COR-L47 (cell line): ENCODE results near the gene IAH1.

ENCODE experiments used
- DNase-seq: peaks from one replicate; lab custom pipeline; 2025; lab: John Stamatoyannopoulos, UW

The IAH1 gene, protein sequence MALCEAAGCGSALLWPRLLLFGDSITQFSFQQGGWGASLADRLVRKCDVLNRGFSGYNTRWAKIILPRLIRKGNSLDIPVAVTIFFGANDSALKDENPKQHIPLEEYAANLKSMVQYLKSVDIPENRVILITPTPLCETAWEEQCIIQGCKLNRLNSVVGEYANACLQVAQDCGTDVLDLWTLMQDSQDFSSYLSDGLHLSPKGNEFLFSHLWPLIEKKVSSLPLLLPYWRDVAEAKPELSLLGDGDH

DNA sequence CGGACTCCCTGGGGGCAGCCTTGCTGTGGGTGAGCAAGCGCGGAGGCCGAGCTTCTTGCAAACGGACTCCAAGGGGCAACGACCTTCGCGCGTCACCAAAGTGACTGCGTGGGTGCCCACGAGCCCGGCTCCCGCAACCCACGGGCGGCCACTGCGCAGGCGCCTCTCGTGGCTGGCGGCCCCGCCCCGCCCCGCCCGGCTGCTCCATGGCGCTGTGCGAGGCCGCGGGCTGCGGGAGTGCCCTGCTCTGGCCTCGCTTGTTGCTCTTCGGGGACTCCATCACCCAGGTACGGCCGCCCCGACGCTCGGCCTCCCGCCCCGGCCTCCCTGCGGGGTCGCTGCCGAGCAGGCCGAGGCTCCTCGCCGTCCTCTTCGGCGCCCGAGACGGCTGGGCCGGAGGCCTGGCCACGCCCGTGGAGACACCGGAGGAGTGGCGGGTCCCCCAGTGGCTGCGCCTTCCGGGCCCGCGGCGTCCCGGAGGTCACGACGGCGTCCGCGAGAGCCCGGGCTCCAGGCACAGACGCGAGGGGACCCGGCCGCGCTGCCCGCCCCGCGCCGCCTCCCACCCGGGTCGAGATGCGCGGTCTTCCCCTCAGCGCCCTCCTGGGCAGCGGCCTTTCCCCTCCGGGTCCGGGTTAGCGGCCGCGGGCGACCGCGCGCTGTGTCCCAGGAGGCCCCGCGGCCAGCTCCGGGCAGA, at the start of gene IAH1:
IAH1 (plus strand) TSS at position 191 of the 697 bp plus-strand sequence; CDS start at position 207, 16 bp downstream.
- DNase-seq, result no peak

DNA sequence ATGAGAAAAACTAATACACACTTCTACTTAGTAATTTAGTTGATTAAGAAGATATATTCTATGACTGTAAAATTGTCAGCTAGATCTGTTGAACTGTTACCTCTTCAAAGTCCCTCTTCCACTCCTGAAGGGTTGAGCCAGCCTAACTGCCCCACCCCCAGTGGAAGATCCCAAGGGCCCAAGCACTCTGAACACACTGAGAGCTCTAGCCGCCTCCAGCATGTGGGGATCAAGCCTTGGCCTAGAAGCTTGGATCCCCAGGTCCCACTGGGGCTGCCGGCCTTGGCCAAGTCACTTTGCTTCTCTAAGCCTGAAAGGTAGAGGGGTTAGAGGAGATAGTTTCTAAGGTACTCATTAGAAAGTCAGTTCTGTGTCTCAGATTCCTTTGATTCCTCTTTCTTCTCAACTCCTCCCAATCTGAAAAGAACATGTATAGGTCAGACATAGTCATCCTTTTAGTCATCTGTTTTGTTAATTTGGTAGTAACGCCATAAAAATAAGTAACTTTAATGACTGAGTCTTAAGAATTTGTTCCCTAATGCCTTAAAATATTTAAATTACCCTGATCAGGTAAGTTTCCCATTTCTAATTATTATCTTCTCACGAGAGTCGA, 45.3 kb upstream of the IAH1 start:
- DNase-seq, result no peak

DNA sequence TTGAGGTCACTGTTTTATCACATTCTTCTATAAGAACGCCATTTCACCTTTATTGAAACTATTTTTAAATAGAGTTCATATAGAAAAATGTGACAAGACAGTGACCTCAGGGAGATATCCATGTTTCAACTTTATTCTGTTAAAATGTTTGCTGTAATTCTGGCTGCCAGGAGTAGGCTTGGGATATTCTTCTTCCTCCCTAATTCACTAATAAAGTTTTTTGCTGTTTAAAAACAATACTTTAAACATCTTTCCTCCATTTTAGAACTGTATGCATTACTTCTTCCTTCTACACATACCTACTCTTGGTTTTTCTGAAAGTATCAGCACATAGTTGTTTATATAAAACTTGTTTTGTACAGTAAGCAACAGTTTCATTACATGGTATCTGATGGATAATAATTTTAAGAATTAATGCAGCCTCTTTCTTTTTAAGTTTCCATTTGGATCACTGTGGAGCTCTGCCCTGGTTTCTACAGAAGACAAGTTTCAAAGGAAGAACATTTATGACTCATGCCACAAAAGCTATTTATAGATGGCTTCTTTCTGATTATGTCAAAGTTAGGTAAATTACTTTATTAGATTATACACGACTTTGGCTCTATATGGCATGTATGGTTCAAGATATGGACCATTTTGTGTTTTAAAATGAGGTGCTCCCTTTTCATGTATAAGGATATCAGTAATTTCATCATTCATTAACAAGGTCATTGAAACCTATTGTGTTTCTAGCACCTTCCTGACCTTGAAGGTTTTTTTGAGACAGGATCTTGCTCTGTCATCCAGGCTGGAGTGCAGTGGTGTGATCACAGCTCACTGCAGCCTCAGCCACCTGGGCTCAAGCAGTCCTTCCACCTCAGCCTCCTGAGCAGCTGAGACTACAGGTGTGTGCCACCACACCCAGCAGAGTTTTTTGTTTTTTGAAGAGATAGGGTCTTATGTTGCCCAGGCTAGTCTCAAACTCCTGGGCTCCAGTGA, 43.7 kb upstream of the IAH1 start:
- no peak for DNase-seq

DNA sequence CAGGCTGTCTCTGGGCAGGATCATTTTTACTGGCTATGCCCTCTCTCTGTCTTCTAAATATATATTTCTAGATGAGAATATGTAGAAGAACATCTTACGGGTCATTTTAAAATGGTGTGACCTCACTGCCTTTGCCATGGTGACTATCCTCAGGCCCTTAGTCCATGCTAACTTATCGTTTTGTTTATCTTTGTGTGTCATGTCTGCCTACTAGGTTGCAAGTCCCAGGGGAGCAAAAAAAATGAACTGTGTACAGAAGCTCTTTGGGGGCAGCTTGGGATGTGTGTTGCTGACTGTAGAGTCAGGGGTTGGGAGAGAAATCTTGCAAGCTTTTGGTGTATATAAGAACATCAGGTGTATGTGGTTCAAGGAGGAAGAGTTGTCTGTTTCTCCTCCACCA, 39.9 kb upstream of the IAH1 start:
- DNase-seq, result no peak

DNA sequence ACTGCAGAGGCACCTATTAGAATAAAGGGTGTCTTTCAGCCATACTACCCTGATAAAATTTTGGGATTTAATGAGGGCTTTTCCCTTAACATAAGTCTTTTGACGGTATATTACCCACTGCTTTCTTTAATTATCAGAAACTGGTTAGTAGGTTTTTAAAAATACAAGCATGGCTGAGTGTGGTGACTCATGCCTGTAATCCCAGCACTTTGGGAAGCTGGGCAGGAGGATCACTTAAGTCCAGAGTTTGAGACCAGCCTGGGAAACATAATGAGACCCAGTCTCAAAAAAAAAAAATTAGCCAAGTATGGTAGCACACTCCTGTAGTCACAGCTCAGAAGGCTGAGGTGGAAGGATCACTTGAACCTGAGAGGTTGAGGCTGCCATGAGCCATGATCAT, 34.8 kb upstream of the IAH1 start:
- no peak for DNase-seq

DNA sequence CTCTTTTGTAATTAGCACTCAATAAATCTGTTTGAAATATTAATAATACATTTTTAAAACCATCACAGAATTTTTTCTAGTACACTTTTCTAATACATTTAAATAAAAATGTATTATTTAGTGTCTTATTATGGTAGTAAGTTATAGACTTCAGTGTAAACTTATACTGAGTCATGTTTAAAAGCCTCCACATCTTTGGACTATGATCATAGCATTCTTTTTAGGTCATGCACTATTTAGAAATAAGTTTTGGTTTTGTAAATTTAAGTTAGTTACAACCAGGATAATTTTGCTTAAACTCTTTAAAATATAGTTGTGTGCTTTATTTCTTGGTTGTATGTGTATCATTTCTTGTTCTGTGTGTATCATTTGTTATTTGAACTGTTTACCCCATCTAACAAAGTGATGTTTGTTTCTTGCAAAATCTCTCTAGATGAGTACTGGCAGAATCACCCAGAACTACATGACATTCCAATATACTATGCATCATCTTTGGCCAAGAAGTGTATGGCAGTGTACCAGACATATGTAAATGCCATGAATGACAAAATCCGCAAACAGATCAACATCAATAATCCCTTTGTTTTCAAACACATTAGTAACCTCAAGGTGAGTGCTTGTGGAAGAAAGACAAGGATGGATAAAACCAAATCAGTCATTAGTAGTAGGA, 34.2 kb upstream of the IAH1 start:
- DNase-seq, result no peak

DNA sequence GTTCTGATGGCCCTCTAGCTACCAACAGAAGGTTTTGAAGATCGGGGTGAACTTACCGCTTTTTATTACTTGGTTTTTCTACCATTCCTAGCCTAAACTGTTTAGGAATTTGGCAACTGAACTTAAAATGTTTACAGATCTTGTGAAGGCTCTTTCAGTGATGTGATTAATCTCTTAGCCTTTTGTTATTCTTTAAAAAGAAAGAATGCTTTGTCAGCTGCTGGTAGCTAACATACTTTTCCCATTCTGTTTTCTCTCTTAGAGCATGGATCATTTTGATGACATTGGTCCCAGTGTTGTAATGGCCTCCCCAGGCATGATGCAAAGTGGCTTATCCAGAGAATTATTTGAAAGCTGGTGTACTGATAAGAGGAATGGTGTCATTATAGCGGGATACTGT, 32.8 kb upstream of the IAH1 start:
- no peak for DNase-seq

DNA sequence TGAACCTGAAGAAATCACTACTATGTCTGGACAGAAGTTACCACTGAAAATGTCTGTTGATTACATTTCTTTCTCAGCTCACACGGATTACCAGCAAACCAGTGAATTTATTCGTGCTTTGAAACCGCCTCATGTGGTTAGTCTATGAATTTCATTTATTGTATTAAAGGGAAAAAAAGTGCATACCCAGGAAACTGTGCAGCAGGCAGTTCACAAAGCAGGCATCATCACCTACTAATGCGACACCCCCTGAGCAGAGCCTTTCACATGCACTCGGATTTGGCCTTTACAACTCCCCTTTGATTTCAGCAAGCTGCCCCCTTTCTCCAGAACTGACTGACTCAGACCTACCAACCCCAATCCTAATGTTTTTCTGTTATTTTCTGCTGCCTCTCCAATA, 30.8 kb upstream of the IAH1 start:
- DNase-seq, result no peak

DNA sequence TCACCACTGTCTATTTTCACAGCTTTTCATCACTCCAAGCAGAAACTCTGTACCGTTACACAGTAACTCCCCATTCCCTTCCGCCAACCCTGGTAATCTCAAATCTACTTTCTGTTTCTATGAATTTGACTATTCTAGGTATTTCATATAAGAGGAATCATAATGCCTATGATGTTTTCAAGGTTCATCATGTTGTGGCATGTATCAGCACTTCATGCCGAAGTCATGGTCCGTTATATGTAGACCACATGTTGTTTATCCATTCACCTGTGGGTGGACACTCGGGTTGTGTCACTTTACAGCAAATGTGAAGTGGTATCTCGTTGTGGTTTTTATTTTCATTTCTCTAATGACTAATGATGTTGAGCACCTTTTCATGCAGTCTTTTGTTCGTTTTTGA, 29.3 kb upstream of the IAH1 start:
- DNase-seq, result no peak

DNA sequence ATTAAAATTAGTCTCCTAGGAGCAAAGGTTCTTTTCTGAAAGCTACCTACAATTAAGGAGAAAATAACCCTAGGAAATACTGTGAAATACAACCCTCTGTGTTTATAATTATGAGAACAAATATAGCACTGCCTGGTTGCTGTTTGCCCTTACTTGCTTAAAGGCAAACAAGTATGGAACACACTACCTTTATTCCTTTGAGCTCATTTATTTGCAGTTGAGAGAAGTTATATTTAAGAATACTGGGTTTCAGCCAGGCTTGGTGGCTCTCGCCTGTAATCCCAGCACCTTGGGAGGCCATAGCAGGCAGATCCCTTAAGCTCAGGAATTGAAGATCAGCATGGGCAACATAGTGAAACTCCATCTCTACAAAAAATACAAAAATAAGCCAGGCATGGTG, 23.1 kb upstream of the IAH1 start:
- DNase-seq, result no peak

DNA sequence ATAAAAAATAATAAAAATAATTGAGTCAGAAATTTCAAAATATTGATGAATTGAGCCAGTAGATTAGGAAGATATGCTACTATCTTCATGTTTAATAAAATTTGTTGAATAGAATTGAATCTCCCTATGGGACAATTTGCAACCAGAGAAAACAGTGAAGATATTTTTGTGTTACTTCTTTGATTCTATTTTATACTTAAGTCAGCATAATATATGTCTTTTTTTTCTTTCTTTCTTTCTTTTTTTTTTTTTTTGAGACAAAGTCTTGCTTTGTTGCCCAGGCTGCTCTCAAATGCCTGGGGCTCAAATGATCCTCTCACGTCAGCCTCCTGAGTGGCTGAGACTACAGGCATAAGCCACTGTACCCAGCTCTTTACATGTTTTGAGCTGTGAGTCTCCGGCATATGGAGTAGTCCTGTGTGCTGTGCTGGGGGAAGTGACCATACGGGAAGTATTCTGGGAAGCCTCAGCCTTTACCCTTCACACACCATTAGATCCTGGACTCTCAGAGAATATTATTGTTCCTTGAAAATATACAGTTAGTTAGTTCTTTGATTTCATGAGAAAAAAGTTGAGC, 13.8 kb upstream of the IAH1 start:
- no peak for DNase-seq

DNA sequence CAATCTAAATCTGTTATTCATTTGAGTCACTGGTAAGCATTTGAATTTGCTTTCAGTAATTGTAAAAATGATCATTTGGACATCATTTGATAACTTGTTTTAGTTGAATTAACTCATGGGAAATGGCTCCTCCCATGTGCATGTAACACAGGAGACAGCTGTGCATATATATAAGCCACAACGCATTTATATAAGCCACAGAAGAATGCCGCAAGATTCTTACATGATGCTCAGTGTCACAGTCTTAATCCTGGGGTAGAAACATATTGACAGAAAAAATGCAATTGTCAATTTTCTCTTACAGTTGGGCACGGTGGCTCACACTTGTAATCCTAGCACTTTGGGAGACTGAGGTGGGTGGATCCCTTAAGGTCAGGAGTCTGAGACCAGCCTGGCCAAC, 13.3 kb upstream of the IAH1 start:
- no peak for DNase-seq

DNA sequence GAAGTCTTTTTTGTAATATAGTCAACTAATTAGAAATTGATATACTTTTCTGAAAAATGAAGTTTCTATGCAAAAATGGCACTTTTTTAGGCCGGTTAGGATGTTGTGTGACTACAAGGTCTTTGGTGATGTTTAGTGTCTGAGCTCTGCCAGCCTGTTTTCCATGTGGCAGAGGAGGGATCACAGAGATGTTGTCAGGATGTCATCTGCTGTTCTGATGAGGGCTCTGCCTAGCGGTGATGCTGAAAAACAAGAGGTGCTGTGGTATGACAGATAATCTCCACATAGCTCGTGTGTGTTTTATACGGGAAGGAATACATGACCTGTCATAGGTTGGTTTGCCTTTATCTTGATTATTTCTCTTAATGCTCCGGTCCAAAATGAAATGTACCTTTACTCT, 12.0 kb upstream of the IAH1 start:
- DNase-seq, result no peak

DNA sequence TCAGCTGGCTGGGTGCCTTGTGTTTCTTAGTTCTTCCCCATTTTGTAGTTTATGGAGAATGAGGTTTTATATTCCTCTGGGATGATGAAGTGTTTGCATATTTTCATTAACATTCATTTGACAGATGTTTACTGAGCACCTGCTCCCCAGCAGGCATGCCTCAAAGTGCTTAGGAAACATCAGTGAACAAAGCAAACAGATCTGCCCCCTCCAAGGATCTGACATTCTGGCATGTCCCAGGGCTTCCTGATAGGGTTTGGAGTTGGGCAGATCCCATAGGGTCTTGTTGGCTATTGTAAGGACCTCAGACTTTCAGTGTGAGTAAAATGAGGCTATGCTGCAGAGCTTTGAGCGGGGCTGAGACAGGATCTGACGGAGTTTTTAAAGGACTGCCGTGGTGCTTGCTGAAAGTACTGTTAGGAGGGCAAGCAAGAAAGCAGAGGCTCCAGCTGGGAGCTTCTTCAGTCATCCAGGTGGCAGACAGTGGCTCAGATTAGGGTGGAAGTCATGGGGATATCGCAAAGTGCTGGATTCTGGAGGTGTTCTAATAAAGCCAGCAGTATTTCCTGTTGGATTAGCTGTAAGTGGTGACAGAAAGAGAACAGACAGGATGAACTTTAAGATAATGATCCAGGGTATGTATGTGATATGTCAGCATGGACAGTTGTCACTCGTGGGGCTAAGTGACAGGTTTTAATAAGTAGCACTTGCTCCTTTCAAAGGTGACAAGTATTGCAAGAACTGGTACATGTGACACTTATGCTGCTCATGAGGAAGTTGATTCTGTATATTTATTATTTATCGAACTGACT, 11.3 kb upstream of the IAH1 start:
- no peak for DNase-seq

DNA sequence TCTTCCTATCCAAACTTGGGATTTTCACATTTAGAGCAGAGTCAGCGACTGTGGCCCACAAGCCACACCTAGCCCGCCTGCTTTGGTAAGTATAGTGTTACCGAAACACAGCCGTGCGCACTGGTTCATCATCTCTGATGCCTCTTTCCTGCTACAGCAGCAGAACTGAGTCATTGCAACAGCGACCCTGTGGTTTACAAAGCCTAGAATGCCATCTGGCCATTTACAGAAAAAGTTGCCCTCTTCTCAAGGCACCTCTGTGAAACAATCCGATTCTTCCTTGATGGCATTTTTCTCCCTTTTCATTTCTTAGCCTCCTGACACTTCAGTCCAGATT, 10.7 kb upstream of the IAH1 start:
- DNase-seq, result no peak

DNA sequence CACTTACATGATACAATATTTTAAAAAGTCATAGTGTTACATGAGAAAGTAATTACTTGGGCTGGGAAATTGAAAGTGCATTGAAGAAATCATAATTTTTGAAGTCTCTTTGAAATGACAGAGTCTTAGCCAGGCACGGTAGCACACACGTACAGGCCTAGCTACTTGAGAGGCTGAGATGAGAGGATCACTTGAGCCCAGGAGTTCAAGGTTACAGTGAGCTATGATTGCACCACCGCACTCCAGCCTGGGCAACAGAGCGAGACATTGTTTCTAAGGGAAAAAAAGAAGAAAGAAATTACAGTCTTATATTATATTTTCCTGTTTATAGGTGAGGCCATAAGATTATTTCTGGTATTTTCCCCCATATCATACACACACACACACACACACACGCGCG, 9.2 kb upstream of the IAH1 start:
- DNase-seq, result no peak

DNA sequence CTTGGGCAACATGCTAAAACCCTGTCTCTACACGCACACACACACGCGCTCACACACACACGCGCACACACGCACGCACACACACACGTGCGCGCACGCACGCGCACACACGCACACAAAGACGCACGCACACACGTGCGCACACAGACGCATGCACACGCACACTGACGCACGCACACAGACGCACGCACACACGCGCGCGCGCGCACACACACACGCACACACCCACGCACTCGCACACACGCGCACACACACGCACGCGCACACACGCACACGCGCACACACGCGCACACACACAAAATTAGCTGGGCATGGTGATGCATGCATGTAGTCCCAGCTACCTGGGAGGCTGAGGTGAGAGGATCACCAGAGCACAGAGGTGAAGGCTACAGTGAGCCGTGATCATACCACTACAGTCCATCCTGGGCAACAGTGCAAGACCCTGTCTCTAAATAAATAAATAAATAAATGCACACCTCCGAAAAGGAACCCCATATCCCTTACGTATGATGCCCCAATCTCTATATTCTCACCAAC, 8.1 kb upstream of the IAH1 start:
- DNase-seq, result no peak

DNA sequence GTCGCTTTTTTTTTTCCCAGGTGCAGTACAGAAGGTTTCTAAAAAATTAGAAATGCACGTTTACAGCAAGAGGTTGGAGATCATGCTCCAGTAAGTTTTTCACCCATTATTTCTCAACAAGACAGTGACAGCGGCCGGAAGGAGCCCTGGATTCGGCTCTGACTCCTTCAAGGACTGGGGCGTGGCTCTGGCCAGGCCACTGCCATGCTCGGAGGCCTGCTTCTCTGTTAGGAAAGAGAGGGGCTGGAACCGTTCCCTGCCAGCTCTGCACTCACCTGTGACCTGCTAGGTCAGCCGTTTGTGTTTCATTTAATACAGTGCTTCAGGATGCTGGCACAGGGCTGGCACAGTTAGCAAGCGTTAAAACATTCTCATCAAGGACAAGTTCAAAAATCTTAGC, 6.7 kb upstream of the IAH1 start:
- no peak for DNase-seq

DNA sequence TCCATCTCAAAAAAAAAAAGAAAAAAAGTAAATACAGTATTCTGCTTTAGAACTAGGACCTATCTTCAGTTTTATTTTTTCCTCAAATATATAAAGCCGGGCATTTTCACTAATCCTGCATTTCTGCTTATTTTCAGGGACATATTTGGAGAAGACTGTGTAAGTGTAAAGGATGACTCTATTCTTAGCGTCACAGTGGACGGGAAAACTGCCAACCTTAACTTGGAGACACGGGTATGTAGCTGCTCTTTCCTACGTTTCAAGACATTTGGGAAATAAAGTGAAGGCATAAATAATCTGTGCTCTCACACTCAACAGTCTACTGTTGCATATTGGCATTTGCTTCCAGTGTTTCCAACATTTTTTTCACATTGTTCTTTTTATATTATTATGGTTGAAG, 3.1 kb upstream of the IAH1 start:
- DNase-seq, result no peak

DNA sequence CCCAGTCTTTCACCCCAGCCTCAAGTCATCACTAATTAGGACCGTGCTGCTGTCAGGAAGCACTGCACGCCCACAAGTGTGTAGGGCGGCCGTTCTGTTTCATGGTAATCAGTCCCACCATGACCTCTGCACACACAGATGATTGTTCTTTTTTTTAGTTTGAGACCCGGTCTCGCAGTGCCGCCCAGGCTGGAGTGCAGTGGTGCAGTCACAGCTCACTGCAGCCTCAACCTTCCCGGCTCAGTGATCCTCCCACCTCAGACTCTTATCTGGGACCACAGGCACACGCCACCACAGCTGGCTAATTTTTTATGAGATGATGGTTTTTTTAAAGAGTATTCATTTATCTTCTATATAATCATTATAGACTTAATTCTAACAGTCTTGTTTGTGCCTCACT, 1.8 kb upstream of the IAH1 start:
- DNase-seq, result no peak
